Stimulated activated CD8-positive, alpha-beta memory T cell treated with anti-CD3 and anti-CD28 coated beads, Interleukin-4, amount 100 ng/mL, for 24 hours (primary cell): ENCODE measurements around the gene SCN8A.

ENCODE experiments used
- DNase-seq: peaks from one replicate; pipeline ENCODE4 v3.0.0-alpha.2; 2020; ENCODE audit warnings: low read depth

The SCN8A gene

GRCh38 chr12:51851413-51852124 lies 260.5 kb downstream of the SCN8A start:
- DNase-seq: no peak

GRCh38 chr12:51852404-51853137 lies 261.5 kb downstream of the SCN8A start:
- DNase-seq: no peak

DNA sequence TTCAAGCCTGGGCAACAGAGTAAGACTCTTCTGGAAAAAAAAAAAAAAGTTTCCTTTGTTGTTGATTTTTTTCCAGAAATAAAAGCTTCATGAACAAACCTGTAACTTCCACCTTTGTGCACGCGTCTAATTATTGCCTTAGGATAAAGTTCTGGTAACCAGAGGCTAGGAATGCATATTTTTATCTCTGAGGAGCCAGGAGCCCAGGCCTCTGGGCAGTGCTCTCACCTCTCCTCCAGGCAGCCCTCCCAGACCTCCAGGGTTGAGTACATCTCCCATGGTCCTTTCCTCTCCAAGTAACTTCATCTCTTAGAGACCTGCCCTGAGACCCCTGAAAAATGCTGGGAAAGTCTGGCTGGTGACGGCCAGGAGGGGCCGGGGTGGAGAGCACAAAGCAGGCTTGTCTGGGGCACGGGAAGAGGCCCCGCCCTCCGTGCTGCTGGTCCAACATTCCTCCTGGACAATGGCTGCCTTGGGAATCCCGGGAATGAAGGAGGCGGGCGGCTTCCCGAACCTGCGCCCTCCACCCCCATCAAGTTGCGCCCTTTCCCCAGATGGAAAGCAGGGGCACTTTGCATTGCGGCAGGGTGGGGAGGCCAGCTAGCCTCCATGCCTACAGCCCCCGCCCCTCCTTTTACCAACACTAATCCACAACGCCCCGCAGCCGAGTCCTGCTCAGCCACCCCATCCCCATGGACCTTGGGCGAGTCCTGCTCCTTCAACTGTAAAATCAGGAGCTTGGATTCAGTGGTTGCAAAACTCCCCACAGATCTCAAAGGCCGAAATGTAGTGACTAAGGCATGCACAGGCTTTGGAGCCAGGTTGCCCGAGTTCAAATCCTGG lies 264.8 kb downstream of the SCN8A start:
- DNase-seq: no peak

DNA sequence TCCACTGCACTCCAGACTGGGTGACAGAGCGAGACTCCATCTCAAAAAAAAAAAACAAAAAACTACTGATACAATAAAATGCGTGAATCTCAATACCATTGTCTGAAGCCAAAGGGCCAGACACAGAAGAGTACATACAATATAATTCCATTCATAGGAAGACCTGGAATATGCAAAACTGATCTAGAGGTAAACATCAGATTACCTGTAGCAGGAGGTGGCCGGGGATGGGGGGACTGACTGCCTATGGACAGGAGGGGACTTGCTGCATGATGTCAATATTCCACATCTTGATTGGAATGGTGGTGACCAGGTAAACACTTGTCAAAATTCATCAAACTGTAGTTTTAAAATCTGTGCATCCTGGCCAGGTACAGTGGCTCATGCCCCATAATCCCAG lies 270.0 kb downstream of the SCN8A start:
- no peak for DNase-seq
